ENCODE results near the gene REC8.

Gene REC8

GRCh38 chr14:24177041-24177825 is 5.4 kb downstream of the REC8 start:
- no peaks in the 10 kb centered on the region for H3K4me1 ChIP-seq (ENCODE audit: insufficient read depth, low read length)
- DNase-seq, result no peak

GRCh38 chr14:24177891-24178290 is 6.0 kb downstream of the REC8 start:
- Histone ChIP-seq H3K9me3 (ENCODE audit: insufficient read depth, low read length, severe bottlenecking) (no peaks in the 10 kb centered on the region), H3K36me3 (ENCODE audit: insufficient read depth, low read length) (peaks cover 46% of the 10 kb centered on the region), H3K79me2 (ENCODE audit: insufficient read depth, low read length) (no peaks in the 10 kb centered on the region), H3K27me3 (ENCODE audit: insufficient read depth, low read length, poor library complexity) (no peaks in the 10 kb centered on the region), H4K20me1 (ENCODE audit: insufficient read depth, low read length) (peaks cover 11% of the 10 kb centered on the region; the same call in 1 of the 2 replicates), H2AFZ (ENCODE audit: low read depth, low read length) (no peak overlapping the region), H3K9ac (ENCODE audit: low read depth, low read length) (no peak overlapping the region), H3K27ac (ENCODE audit: low read length) (no peak overlapping the region), H3K4me2 (ENCODE audit: insufficient read depth, low read length) (no peak overlapping the region), H3K4me3 (ENCODE audit: low read depth in 1 of 2, low read length in 2 of 2) (no peak overlapping the region), H3K4me1 (ENCODE audit: insufficient read depth, low read length) (no peaks in the 10 kb centered on the region)
- ATAC-seq (ENCODE audit: insufficient read depth, low read depth), result no peak
- TF ChIP-seq EZH2 (IDR thresholded peaks at IDR 0.05; ENCODE audit: borderline replicate concordance, low read depth, low read length, severe bottlenecking), result no peak
- TF ChIP-seq, protein P1, sequence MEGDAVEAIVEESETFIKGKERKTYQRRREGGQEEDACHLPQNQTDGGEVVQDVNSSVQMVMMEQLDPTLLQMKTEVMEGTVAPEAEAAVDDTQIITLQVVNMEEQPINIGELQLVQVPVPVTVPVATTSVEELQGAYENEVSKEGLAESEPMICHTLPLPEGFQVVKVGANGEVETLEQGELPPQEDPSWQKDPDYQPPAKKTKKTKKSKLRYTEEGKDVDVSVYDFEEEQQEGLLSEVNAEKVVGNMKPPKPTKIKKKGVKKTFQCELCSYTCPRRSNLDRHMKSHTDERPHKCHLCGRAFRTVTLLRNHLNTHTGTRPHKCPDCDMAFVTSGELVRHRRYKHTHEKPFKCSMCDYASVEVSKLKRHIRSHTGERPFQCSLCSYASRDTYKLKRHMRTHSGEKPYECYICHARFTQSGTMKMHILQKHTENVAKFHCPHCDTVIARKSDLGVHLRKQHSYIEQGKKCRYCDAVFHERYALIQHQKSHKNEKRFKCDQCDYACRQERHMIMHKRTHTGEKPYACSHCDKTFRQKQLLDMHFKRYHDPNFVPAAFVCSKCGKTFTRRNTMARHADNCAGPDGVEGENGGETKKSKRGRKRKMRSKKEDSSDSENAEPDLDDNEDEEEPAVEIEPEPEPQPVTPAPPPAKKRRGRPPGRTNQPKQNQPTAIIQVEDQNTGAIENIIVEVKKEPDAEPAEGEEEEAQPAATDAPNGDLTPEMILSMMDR (IDR thresholded peaks at IDR 0.05; ENCODE audit: borderline replicate concordance, extremely low read depth, low read length, poor library complexity, severe bottlenecking), result no peak
- no peak for DNase-seq

More at GRCh38 chr14:24177041-24177825, 5.4 kb downstream of the REC8 start:
- Histone ChIP-seq H3K79me2 (ENCODE audit: insufficient read depth, low read length) (no peaks in the 10 kb centered on the region), H2AFZ (ENCODE audit: low read depth, low read length) (no peak overlapping the region), H3K27me3 (ENCODE audit: insufficient read depth, low read length, poor library complexity) (no peaks in the 10 kb centered on the region), H3K4me3 (ENCODE audit: low read depth in 1 of 2, low read length in 2 of 2) (no peak overlapping the region), H3K9me3 (ENCODE audit: insufficient read depth, low read length, severe bottlenecking) (no peaks in the 10 kb centered on the region), H3K36me3 (ENCODE audit: insufficient read depth, low read length) (peaks cover 40% of the 10 kb centered on the region), H3K27ac (ENCODE audit: low read length) (no peak overlapping the region), H3K9ac (ENCODE audit: low read depth, low read length) (no peak overlapping the region), H4K20me1 (ENCODE audit: insufficient read depth, low read length) (peaks cover 10% of the 10 kb centered on the region; the same call in 1 of the 2 replicates), H3K4me2 (ENCODE audit: insufficient read depth, low read length) (no peak overlapping the region)
- ATAC-seq (ENCODE audit: insufficient read depth, low read depth), result no peak
- TF ChIP-seq, protein P1 (IDR thresholded peaks at IDR 0.05; ENCODE audit: borderline replicate concordance, extremely low read depth, low read length, poor library complexity, severe bottlenecking), result no peak
- no peak for TF ChIP-seq EZH2 (IDR thresholded peaks at IDR 0.05; ENCODE audit: borderline replicate concordance, low read depth, low read length, severe bottlenecking)

GRCh38 chr14:24178399-24179178 is 6.7 kb downstream of the REC8 start:
- no peak for ATAC-seq (ENCODE audit: insufficient read depth, low read depth)
- Histone ChIP-seq H3K79me2 (ENCODE audit: insufficient read depth, low read length) (no peaks in the 10 kb centered on the region), H3K36me3 (ENCODE audit: insufficient read depth, low read length) (peaks cover 53% of the 10 kb centered on the region), H3K4me2 (ENCODE audit: insufficient read depth, low read length) (no peak overlapping the region), H3K27ac (ENCODE audit: low read length) (no peak overlapping the region), H4K20me1 (ENCODE audit: insufficient read depth, low read length) (peaks cover 14% of the 10 kb centered on the region; the same call in 1 of the 2 replicates), H3K9me3 (ENCODE audit: insufficient read depth, low read length, severe bottlenecking) (no peaks in the 10 kb centered on the region), H3K9ac (ENCODE audit: low read depth, low read length) (no peak overlapping the region), H3K27me3 (ENCODE audit: insufficient read depth, low read length, poor library complexity) (no peaks in the 10 kb centered on the region), H3K4me3 (ENCODE audit: low read depth in 1 of 2, low read length in 2 of 2) (no peak overlapping the region), H3K4me1 (ENCODE audit: insufficient read depth, low read length) (no peaks in the 10 kb centered on the region), H2AFZ (ENCODE audit: low read depth, low read length) (no peak overlapping the region)
- TF ChIP-seq, protein P1 (IDR thresholded peaks at IDR 0.05; ENCODE audit: borderline replicate concordance, extremely low read depth, low read length, poor library complexity, severe bottlenecking), result no peak
- TF ChIP-seq EZH2 (IDR thresholded peaks at IDR 0.05; ENCODE audit: borderline replicate concordance, low read depth, low read length, severe bottlenecking), result no peak
- DNase-seq, result no peak

Data from DND-41 (cell line).